ENCODE measurements around the gene PLPP4. TPM values are rescaled to one million over a fixed set of nuclear protein-coding genes. Genes with fewer than 3 reads are reported as not detected.

The PLPP4 gene
- total RNA-seq, 6 experiments from 2014 or later = 12.2 to 31.1 (median 16.9) TPM

- Mint-ChIP-seq H3K4me1 (ENCODE audit: low read depth) (peaks cover 21% of the 10 kb centered on the region), H3K4me3 (no peak overlapping the region), H3K27me3 (ENCODE audit: insufficient read depth) (no peaks in the 10 kb centered on the region), H3K27ac (no peak overlapping the region), H3K36me3 (ENCODE audit: low read depth) (peaks cover 3% of the 10 kb centered on the region), H3K9me3 (no peaks in the 10 kb centered on the region)
- no peak for TF ChIP-seq CTCF (IDR thresholded peaks at IDR 0.05)
- no peak for DNase-seq
These were observed 130.0 kb downstream of the PLPP4 start for GRCh38 chr10:120587061-120587460.

- no peaks in the 10 kb centered on the region for H3K9me3 Mint-ChIP-seq
These were observed 131.3 kb downstream of the PLPP4 start for GRCh38 chr10:120588311-120588710.

GRCh38 chr10:120593693-120594092 is 136.7 kb downstream of the PLPP4 start:
- H3K27me3 Mint-ChIP-seq (ENCODE audit: insufficient read depth) = no peaks in the 10 kb centered on the region; the same call in 1 of the 2 replicates
- no peaks in the 10 kb centered on the region for H3K9me3 Mint-ChIP-seq
- no peak overlapping the region for H3K27ac Mint-ChIP-seq
- no peak for TF ChIP-seq CTCF (IDR thresholded peaks at IDR 0.05)
- no peak overlapping the region for H3K4me3 Mint-ChIP-seq
- no peaks in the 10 kb centered on the region for H3K4me1 Mint-ChIP-seq (ENCODE audit: low read depth)
- DNase-seq = no peak
- H3K36me3 Mint-ChIP-seq (ENCODE audit: low read depth) = peaks cover 9% of the 10 kb centered on the region

More at GRCh38 chr10:120588311-120588710, 131.3 kb downstream of the PLPP4 start:
- Mint-ChIP-seq H3K36me3 (ENCODE audit: low read depth) (peaks cover 9% of the 10 kb centered on the region), H3K4me3 (no peak overlapping the region), H3K27me3 (ENCODE audit: insufficient read depth) (no peaks in the 10 kb centered on the region), H3K27ac (no peak overlapping the region), H3K4me1 (ENCODE audit: low read depth) (peaks cover 21% of the 10 kb centered on the region)
- no peak for DNase-seq
- TF ChIP-seq CTCF (IDR thresholded peaks at IDR 0.05) = no peak

GRCh38 chr10:120597902-120598301 is 140.9 kb downstream of the PLPP4 start:
- peaks cover 10% of the 10 kb centered on the region; the same call in 1 of the 2 replicates for H3K4me1 Mint-ChIP-seq (ENCODE audit: low read depth)
- TF ChIP-seq CTCF (IDR thresholded peaks at IDR 0.05) = no peak
- peaks cover 2% of the 10 kb centered on the region; the same call in 1 of the 2 replicates for H3K9me3 Mint-ChIP-seq
- H3K27me3 Mint-ChIP-seq (ENCODE audit: insufficient read depth) = peaks cover 2% of the 10 kb centered on the region; the same call in 1 of the 2 replicates
- H3K4me3 Mint-ChIP-seq = no peak overlapping the region
- no peak for DNase-seq
- H3K27ac Mint-ChIP-seq = no peak overlapping the region
- H3K36me3 Mint-ChIP-seq (ENCODE audit: low read depth) = peaks cover 3% of the 10 kb centered on the region; the same call in 1 of the 2 replicates

GRCh38 chr10:120598386-120598785 is 141.4 kb downstream of the PLPP4 start:
- DNase-seq = no peak
- Mint-ChIP-seq H3K9me3 (peaks cover 7% of the 10 kb centered on the region; the same call in 1 of the 2 replicates), H3K4me1 (ENCODE audit: low read depth) (peaks cover 11% of the 10 kb centered on the region; the same call in 1 of the 2 replicates), H3K36me3 (ENCODE audit: low read depth) (peaks cover 7% of the 10 kb centered on the region; the same call in 1 of the 2 replicates), H3K4me3 (no peak overlapping the region), H3K27ac (no peak overlapping the region), H3K27me3 (ENCODE audit: insufficient read depth) (peaks cover 2% of the 10 kb centered on the region; the same call in 1 of the 2 replicates)
- TF ChIP-seq CTCF (IDR thresholded peaks at IDR 0.05) = no peak

Data from HFFc6 (cell line).